Measurements from ENCODE around the gene DTNA.

DNA sequence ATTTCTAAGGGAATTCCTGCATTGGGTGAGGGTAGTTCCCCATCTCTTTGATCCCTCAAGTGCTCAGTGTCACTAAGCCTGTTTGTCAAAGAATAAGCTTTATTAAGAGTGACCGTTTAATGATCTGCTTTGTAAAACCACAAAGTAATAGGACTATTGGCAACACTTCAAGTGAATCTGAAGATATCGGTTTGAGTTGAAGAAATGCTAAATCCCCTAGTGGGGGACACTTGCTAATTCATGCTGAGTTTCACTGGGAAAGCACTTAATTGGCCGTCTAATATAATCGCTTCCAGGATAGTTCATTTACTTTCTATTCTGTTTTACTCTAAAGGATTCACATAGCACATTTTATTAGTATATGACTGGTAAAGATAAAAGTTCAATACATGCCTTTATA, 54.4 kb downstream of the DTNA start:
- TF ChIP-seq, protein P1, sequence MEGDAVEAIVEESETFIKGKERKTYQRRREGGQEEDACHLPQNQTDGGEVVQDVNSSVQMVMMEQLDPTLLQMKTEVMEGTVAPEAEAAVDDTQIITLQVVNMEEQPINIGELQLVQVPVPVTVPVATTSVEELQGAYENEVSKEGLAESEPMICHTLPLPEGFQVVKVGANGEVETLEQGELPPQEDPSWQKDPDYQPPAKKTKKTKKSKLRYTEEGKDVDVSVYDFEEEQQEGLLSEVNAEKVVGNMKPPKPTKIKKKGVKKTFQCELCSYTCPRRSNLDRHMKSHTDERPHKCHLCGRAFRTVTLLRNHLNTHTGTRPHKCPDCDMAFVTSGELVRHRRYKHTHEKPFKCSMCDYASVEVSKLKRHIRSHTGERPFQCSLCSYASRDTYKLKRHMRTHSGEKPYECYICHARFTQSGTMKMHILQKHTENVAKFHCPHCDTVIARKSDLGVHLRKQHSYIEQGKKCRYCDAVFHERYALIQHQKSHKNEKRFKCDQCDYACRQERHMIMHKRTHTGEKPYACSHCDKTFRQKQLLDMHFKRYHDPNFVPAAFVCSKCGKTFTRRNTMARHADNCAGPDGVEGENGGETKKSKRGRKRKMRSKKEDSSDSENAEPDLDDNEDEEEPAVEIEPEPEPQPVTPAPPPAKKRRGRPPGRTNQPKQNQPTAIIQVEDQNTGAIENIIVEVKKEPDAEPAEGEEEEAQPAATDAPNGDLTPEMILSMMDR (IDR thresholded peaks at IDR 0.05; ENCODE audit: low read length) = no peak
- TF ChIP-seq EZH2 (IDR thresholded peaks at IDR 0.05; ENCODE audit: borderline replicate concordance, low read length) = no peak

Measured in OCI-LY1 (cell line).